Smooth muscle cell (in vitro differentiated cells): ENCODE measurements around the gene ATRAID. TPM values are rescaled to one million over a fixed set of nuclear protein-coding genes. Genes with fewer than 3 reads are reported as not detected.
"Not testable (repeated sequence)": the region's sequence is repeated elsewhere in the genome, so short reads cannot be mapped to it uniquely, and the experiment has no call there.

Source experiments
- DNase-seq: peaks from one replicate; lab custom pipeline; 2025; ENCODE audit not compliant: unreplicated experiment; lab: John Stamatoyannopoulos, UW
- H2AFZ ChIP-seq: fragments of 200-600 bp; sonication (generic); 2 replicates; pipeline ENCODE4 v1.6.0; 2016; ENCODE audit warnings: antibody characterized with exemption, low read depth, mild to moderate bottlenecking
- H3F3A ChIP-seq: fragments of 200-600 bp; sonication (generic); 2 replicates; pipeline ENCODE4 v1.6.0; 2017; ENCODE audit warnings: antibody characterized with exemption, low read depth
- H3K27ac ChIP-seq: fragments of 200-600 bp; sonication (generic); 2 replicates; pipeline ENCODE4 v1.5.1; 2016; ENCODE audit warnings: low read depth, mild to moderate bottlenecking
- H3K27me3 ChIP-seq: fragments of 200-600 bp; sonication (generic); 2 replicates; pipeline ENCODE4 v1.6.1; 2016; ENCODE audit warnings: low read depth, mild to moderate bottlenecking
- H3K36me3 ChIP-seq: fragments of 200-600 bp; sonication (generic); 2 replicates; pipeline ENCODE4 v1.5.1; 2016; ENCODE audit warnings: low read depth
- H3K4me1 ChIP-seq: fragments of 200-600 bp; sonication (generic); 2 replicates; pipeline ENCODE4 v1.5.1; 2016; ENCODE audit warnings: low read depth
- H3K4me2 ChIP-seq: fragments of 200-600 bp; sonication (generic); 2 replicates; pipeline ENCODE4 v1.6.0; 2016; ENCODE audit warnings: mild to moderate bottlenecking
- H3K4me3 ChIP-seq: fragments of 200-600 bp; sonication (generic); 2 replicates; pipeline ENCODE4 v1.5.1; 2016; ENCODE audit warnings: mild to moderate bottlenecking
- H3K79me2 ChIP-seq: fragments of 200-600 bp; sonication (generic); 2 replicates; pipeline ENCODE4 v1.6.0; 2016; ENCODE audit warnings: low read depth, mild to moderate bottlenecking
- H3K9ac ChIP-seq: fragments of 200-600 bp; sonication (generic); 2 replicates; pipeline ENCODE4 v1.6.0; 2016; ENCODE audit warnings: low read depth
- H3K9me3 ChIP-seq: fragments of 200-600 bp; sonication (generic); replicated peaks from 2 replicates; pipeline ENCODE4 v1.5.1; 2016; ENCODE audit warnings: low read depth
- H4K20me1 ChIP-seq: fragments of 200-600 bp; sonication (generic); 2 replicates; pipeline ENCODE4 v1.6.0; 2016; ENCODE audit warnings: low read depth
- CTCF ChIP-seq: fragments of 200-600 bp; sonication (generic); IDR thresholded peaks from 2 replicates; pipeline ENCODE4 v1.5.1; 2017; ENCODE audit warnings: borderline replicate concordance, mild to moderate bottlenecking, antibody characterized with exemption; ENCODE audit not compliant: insufficient read depth, poor library complexity, severe bottlenecking
- WGBS: methylation state at CpG from one replicate; pipeline ENCODE4 v1.1.7; 2016; ENCODE audit warnings: low lambda C conversion rate; 5-methylcytosine and 5-hydroxymethylcytosine counted together
- polyA plus RNA-seq: library from polyadenylated mRNA; unstranded; fragments of >200 nt; fragmentation: Nextera tagmentation; extraction: Ambion mirVana; gene quantifications from 2 replicates; pipeline ENCODE4 v1.2.1, GENCODE V29; 2016
- total RNA-seq: library from RNA; depleted of rRNA; stranded (reverse); fragments of >200 nt; gene quantifications from 2 replicates; pipeline ENCODE4 v1.2.3, GENCODE V29; 2014

Gene ATRAID
- total and polyA plus RNA-seq, 2 experiments from 2014 or later = 233 to 335 TPM

- Histone ChIP-seq H3K9ac (no peak overlapping the region), H3K36me3 (no peaks in the 10 kb centered on the region), H3K4me3 (no peak overlapping the region), H3K27ac (no peak overlapping the region), H4K20me1 (no peaks in the 10 kb centered on the region), H3K27me3 (no peaks in the 10 kb centered on the region), H3K4me1 (no peaks in the 10 kb centered on the region), H2AFZ (no peak overlapping the region), H3K79me2 (no peaks in the 10 kb centered on the region), H3K9me3 (no peaks in the 10 kb centered on the region), H3F3A (no peaks in the 10 kb centered on the region), H3K4me2 (no peak overlapping the region)
- no peak for TF ChIP-seq CTCF
- 92% methylated on average over 17 of the region's 17 CpGs for WGBS
- DNase-seq = no peak
Observed at GRCh38 chr2:27194538-27195354, 17.1 kb upstream of the ATRAID start.

GRCh38 chr2:27195799-27196198 is 16.0 kb upstream of the ATRAID start:
- not testable (repeated sequence) for H2AFZ ChIP-seq, H3F3A ChIP-seq, H3K4me1 ChIP-seq, H3K27ac ChIP-seq, H4K20me1 ChIP-seq, H3K9me3 ChIP-seq, H3K9ac ChIP-seq, H3K27me3 ChIP-seq, DNase-seq, H3K4me2 ChIP-seq, H3K36me3 ChIP-seq, H3K79me2 ChIP-seq, H3K4me3 ChIP-seq
- 94% methylated on average over 3 of the region's 3 CpGs for WGBS

GRCh38 chr2:27198068-27198467 is 13.8 kb upstream of the ATRAID start:
- H3K79me2 ChIP-seq, H3K36me3 ChIP-seq, H3K4me3 ChIP-seq, H3K9ac ChIP-seq, H4K20me1 ChIP-seq, DNase-seq, H3K27ac ChIP-seq, H3K27me3 ChIP-seq, H3K4me2 ChIP-seq, H3K9me3 ChIP-seq, H3F3A ChIP-seq, H3K4me1 ChIP-seq, H2AFZ ChIP-seq: not testable (repeated sequence)
- WGBS = 83% methylated on average over 3 of the region's 3 CpGs

GRCh38 chr2:27198627-27199026 is 13.2 kb upstream of the ATRAID start:
- Histone ChIP-seq H3K4me3 (no peak overlapping the region), H3K36me3 (no peaks in the 10 kb centered on the region), H3K27me3 (no peaks in the 10 kb centered on the region), H3K27ac (no peak overlapping the region), H3F3A (no peaks in the 10 kb centered on the region), H3K9me3 (no peaks in the 10 kb centered on the region), H3K79me2 (no peaks in the 10 kb centered on the region), H2AFZ (no peak overlapping the region), H4K20me1 (no peaks in the 10 kb centered on the region), H3K4me2 (no peak overlapping the region), H3K9ac (no peak overlapping the region), H3K4me1 (no peaks in the 10 kb centered on the region)
- WGBS = 91% methylated on average over 2 of the region's 2 CpGs
- DNase-seq = no peak
- no peak for TF ChIP-seq CTCF
